Activated naive CD8-positive, alpha-beta T cell (primary cell): ENCODE data around the gene AGPAT3.

Source experiments
- H3K27ac Mint-ChIP-seq: one replicate; pipeline ENCODE4 v1.8.0; 2021; ENCODE audit warnings: mixed read lengths
- H3K27me3 Mint-ChIP-seq: one replicate; pipeline ENCODE4 v1.8.0; 2021; ENCODE audit warnings: mixed read lengths
- H3K36me3 Mint-ChIP-seq: one replicate; pipeline ENCODE4 v1.8.0; 2021; ENCODE audit warnings: mixed read lengths
- H3K4me1 Mint-ChIP-seq: one replicate; pipeline ENCODE4 v1.8.0; 2021; ENCODE audit warnings: low read depth, mixed read lengths
- H3K4me3 Mint-ChIP-seq: one replicate; pipeline ENCODE4 v1.8.0; 2021; ENCODE audit warnings: mild to moderate bottlenecking, mixed read lengths
- H3K9me3 Mint-ChIP-seq: one replicate; pipeline ENCODE4 v1.8.0; 2021; ENCODE audit warnings: low read depth, mixed read lengths

Gene AGPAT3

GRCh38 chr21:43942621-43943020 is 77.6 kb downstream of the AGPAT3 start:
- H3K4me1 Mint-ChIP-seq, result peaks cover 14% of the 10 kb centered on the region
- no peaks in the 10 kb centered on the region for H3K9me3 Mint-ChIP-seq
- no peaks in the 10 kb centered on the region for H3K27me3 Mint-ChIP-seq
- H3K36me3 Mint-ChIP-seq, result no peaks in the 10 kb centered on the region
- no peak overlapping the region for H3K27ac Mint-ChIP-seq
- H3K4me3 Mint-ChIP-seq, result no peak overlapping the region

DNA sequence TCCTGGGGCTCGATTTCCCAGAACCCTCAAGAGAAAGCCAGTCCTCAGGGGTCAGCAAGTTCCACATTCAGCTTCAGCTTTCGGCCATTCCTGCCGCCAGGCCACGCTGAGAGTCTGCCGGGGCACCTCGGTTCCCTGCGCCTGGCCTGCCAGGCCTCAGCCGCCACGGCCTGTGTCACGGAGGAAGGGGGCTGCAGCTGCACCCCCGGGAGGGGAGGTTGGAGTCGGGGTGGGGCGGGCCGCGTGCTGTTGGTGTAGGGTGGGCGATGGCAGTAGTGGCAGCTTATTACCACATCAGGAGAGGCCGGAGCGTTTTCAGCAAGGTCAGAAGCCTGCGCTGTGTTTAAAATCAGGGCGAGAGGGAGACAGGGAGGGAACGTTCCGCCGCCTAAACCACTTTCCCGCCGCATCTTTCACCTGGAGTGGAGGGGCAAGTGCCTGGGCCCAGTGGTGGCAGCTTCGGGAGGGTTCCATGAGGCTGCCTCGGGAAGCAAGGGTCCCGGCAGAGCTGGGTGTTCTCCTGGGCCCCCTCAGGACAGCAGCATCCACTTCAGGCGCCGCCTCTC is 78.6 kb downstream of the AGPAT3 start:
- Mint-ChIP-seq H3K4me3 (no peak overlapping the region), H3K9me3 (no peaks in the 10 kb centered on the region), H3K27ac (no peak overlapping the region), H3K4me1 (peaks cover 7% of the 10 kb centered on the region), H3K36me3 (peaks cover 5% of the 10 kb centered on the region), H3K27me3 (no peaks in the 10 kb centered on the region)

- Mint-ChIP-seq H3K9me3 (no peaks in the 10 kb centered on the region), H3K4me3 (no peak overlapping the region), H3K27me3 (no peaks in the 10 kb centered on the region), H3K27ac (no peak overlapping the region), H3K36me3 (peaks cover 5% of the 10 kb centered on the region), H3K4me1 (peaks cover 2% of the 10 kb centered on the region)
Observed at GRCh38 chr21:43944078-43944633, 79.1 kb downstream of the AGPAT3 start.

DNA sequence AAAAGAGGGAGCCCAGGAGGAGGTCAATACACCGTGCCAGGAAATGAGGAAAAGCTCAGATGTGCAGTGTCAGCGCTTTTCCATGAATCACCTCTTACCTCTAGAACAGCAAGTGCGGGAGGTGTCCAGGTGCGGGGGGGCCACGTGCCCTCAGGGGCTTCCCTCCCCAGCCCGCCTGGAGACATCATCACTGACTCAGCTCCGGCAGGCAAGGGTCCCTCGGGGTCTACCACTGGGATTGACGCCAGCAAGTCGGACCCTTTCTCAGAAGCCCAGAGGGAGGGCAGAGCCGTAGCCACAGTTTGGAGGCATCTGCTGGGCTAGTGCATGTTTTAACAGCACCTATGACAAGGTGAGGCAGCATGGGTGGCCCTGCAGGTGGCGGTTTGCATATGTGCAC is 79.7 kb downstream of the AGPAT3 start:
- Mint-ChIP-seq H3K4me1 (peaks cover 6% of the 10 kb centered on the region), H3K4me3 (no peak overlapping the region), H3K9me3 (no peaks in the 10 kb centered on the region), H3K27me3 (no peaks in the 10 kb centered on the region), H3K36me3 (peaks cover 9% of the 10 kb centered on the region), H3K27ac (no peak overlapping the region)

- peaks cover 10% of the 10 kb centered on the region for H3K4me1 Mint-ChIP-seq
- H3K36me3 Mint-ChIP-seq, result peaks cover 12% of the 10 kb centered on the region
- no peaks in the 10 kb centered on the region for H3K9me3 Mint-ChIP-seq
- H3K27ac Mint-ChIP-seq, result no peak overlapping the region
- H3K27me3 Mint-ChIP-seq, result no peaks in the 10 kb centered on the region
- H3K4me3 Mint-ChIP-seq, result no peak overlapping the region
Observed at GRCh38 chr21:43948740-43949498, 83.9 kb downstream of the AGPAT3 start.

DNA sequence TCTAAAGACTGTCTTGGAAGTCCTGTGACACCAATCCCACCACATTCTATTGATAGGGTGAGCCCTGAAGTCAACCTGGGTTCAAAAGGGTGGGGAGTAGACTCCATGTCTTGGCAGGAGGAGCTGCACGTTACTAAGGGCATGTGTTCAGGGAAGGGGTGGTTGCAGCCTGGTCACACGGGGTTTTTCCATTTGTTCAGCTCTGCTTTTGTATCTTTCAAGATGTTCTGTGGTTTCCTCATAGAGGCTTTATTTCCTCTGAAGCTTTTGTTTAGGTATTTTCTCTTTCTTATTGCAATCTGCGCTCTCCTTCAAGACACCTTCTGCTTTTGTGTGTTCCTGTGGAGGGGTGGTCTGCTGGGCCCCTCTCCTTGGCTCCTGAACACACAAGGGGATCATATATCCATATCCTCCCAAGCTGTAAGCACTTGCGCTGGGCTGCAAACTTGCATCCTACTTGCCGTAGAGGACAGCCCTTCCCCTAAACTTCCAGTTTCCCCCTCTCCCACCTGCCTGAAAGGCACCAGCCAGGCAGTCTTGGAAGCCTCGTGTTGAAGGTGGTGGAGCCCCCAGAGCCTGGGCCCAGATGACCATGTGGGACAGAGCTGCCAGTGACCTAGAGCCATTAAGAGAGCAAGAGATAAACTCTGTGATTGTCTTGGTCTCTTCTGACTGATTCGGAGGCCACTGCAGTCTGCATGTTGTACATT is 84.6 kb downstream of the AGPAT3 start:
- no peaks in the 10 kb centered on the region for H3K27me3 Mint-ChIP-seq
- peaks cover 10% of the 10 kb centered on the region for H3K4me1 Mint-ChIP-seq
- H3K27ac Mint-ChIP-seq, result no peak overlapping the region
- peaks cover 12% of the 10 kb centered on the region for H3K36me3 Mint-ChIP-seq
- H3K4me3 Mint-ChIP-seq, result peak overlapping the region; percentile 23
- H3K9me3 Mint-ChIP-seq, result no peaks in the 10 kb centered on the region

DNA sequence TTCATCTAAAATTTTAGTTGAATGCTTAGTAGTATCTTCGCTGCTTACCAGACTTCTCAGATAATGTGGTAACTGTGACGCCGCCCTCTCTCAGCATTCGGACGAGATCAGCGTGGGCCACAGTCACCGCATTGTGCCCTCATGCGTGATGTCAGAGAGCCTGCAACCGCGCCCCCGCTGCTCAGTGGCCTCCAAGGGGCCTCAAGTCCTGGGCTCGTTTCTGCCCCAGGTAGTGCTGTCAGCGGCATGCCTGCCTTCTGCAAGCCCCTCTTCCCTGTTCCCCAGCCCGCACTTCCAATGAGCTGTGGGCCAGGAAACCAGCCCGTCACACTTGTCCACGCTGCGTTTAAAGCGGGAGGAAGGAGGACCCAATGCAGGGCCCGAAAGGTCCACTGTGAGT is 85.5 kb downstream of the AGPAT3 start:
- no peaks in the 10 kb centered on the region for H3K27me3 Mint-ChIP-seq

DNA sequence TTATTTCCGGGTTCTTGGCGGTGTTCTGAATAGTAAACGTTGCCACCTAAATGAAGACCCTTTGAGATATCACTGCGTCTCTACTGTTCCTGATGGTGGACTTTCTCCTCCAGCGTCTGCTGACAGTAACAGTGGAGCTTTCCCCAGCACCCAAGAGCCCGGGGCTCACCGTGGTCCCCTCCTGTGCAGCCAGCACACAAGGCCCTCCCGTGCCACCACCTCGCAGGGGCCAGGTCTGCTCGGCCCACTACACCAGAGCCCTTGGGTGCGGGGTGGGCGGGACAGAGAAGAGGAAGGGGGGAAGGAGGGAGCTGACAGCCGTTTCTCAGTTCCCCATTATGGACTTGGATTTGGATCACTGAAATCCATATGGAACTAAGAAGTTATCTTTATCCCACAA is 85.9 kb downstream of the AGPAT3 start:
- Mint-ChIP-seq H3K4me3 (no peak overlapping the region), H3K27me3 (no peaks in the 10 kb centered on the region), H3K4me1 (peaks cover 10% of the 10 kb centered on the region), H3K9me3 (no peaks in the 10 kb centered on the region), H3K27ac (no peak overlapping the region), H3K36me3 (peaks cover 12% of the 10 kb centered on the region)

More for the DNA sequence above, 85.5 kb downstream of the AGPAT3 start:
- Mint-ChIP-seq H3K27ac (no peak overlapping the region), H3K4me3 (no peak overlapping the region), H3K36me3 (peaks cover 12% of the 10 kb centered on the region), H3K9me3 (no peaks in the 10 kb centered on the region), H3K4me1 (peaks cover 10% of the 10 kb centered on the region)

DNA sequence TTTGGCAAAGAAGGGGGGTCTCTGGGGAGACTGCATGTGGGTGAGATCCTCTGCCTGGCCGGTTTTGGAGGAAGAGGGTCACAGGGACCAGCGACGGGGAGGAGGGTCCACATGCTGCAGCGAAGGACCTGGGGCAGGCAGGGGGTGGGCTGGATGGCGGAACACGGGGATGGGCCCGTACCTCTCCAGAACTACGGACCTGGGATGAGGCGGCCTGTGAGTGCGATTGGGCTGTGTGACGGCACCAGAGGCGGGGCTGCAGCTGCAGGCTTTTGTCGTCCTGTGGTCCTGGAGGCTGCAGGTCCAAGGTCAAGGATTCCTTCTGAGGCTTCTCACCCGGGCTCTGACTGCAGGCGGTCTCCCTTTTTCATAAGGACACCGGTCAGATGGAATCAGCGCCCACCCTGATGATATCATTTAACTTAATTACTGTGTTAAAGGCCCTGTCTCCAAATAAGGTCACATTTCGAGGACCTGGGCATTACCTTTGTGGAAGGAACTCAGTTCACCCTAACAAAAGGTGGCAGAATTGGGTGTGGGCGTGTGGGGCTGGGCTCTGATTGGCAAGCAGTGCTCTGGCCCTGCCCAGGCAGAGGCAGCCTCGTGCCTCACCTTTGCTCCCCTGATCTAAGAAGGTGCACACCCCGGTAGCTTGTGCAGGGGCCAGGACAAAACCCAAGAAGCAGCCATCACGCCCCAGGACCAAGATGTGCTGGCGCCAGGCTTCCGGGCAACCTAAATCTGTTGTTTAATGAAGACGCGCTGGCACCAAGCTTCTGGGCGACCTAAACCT is 87.1 kb downstream of the AGPAT3 start:
- Mint-ChIP-seq H3K9me3 (no peaks in the 10 kb centered on the region), H3K4me1 (peaks cover 19% of the 10 kb centered on the region), H3K27me3 (no peaks in the 10 kb centered on the region), H3K4me3 (no peak overlapping the region), H3K36me3 (peaks cover 12% of the 10 kb centered on the region), H3K27ac (no peak overlapping the region)

- Mint-ChIP-seq H3K4me1 (peaks cover 19% of the 10 kb centered on the region), H3K4me3 (no peak overlapping the region), H3K27ac (no peak overlapping the region), H3K27me3 (no peaks in the 10 kb centered on the region), H3K36me3 (peaks cover 12% of the 10 kb centered on the region), H3K9me3 (no peaks in the 10 kb centered on the region)
Observed at GRCh38 chr21:43953021-43953420, 88.0 kb downstream of the AGPAT3 start.

- H3K27me3 Mint-ChIP-seq, result no peaks in the 10 kb centered on the region
Observed at GRCh38 chr21:43954042-43954441, 89.0 kb downstream of the AGPAT3 start.

DNA sequence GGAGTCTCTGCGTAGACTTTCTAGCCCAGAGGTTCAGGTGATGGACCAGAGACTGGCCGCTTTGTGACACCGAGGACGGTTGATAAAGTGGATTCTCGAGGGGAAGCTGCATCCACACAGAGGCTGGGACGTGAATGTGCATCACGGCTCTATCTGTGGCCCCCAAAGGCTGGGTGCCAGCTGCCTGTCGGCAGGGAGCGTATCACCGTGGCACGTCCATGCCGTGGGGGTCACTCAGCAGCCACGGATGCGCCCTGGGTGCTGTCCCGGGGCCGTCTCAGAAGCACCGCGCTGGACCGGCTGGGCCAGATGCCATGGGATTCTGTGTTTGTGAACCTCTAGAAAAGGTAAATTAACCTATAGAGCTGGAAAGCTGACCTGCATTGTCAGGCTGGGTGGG is 89.9 kb downstream of the AGPAT3 start:
- H3K27ac Mint-ChIP-seq, result no peak overlapping the region
- peaks cover 1% of the 10 kb centered on the region for H3K36me3 Mint-ChIP-seq
- no peak overlapping the region for H3K4me3 Mint-ChIP-seq
- no peaks in the 10 kb centered on the region for H3K9me3 Mint-ChIP-seq
- H3K27me3 Mint-ChIP-seq, result no peaks in the 10 kb centered on the region
- peaks cover 12% of the 10 kb centered on the region for H3K4me1 Mint-ChIP-seq

More at GRCh38 chr21:43954042-43954441, 89.0 kb downstream of the AGPAT3 start:
- peaks cover 19% of the 10 kb centered on the region for H3K4me1 Mint-ChIP-seq
- H3K36me3 Mint-ChIP-seq, result peaks cover 7% of the 10 kb centered on the region
- H3K4me3 Mint-ChIP-seq, result no peak overlapping the region
- no peaks in the 10 kb centered on the region for H3K9me3 Mint-ChIP-seq
- H3K27ac Mint-ChIP-seq, result no peak overlapping the region

DNA sequence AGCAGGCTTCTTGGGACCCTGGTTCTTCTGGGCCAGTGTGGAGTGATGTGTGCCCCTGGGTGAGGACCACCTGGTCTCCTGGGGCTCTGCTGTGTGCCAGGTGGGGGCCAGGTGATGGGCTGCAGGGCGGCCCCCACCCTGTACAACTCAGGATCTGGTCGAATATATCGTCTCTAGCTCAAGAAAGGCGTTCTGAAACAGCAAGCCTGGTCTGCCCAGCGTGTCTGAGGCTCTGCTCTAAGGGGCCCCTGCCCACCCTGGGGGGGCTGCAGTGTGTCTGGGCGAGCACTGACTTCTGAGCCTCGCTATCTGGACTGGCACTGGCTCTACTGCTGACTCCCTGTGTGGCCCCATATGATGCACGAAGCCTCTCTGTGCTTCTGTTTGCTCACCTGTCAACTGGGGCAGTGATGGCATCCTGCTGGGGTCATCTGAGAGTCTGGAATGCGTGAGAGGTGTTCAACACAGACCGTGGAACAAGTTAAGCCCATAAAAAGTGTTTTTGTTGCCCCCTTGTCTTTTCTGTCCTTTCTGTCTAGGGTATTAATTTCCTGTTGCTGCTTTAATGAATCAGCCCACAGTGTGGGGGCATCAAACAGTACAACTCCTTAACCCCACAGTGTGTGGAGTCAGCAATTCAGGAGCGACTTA is 91.1 kb downstream of the AGPAT3 start:
- peaks cover 16% of the 10 kb centered on the region for H3K4me1 Mint-ChIP-seq
- no peak overlapping the region for H3K27ac Mint-ChIP-seq
- no peaks in the 10 kb centered on the region for H3K27me3 Mint-ChIP-seq
- H3K4me3 Mint-ChIP-seq, result no peak overlapping the region
- H3K9me3 Mint-ChIP-seq, result no peaks in the 10 kb centered on the region
- H3K36me3 Mint-ChIP-seq, result peaks cover 6% of the 10 kb centered on the region

DNA sequence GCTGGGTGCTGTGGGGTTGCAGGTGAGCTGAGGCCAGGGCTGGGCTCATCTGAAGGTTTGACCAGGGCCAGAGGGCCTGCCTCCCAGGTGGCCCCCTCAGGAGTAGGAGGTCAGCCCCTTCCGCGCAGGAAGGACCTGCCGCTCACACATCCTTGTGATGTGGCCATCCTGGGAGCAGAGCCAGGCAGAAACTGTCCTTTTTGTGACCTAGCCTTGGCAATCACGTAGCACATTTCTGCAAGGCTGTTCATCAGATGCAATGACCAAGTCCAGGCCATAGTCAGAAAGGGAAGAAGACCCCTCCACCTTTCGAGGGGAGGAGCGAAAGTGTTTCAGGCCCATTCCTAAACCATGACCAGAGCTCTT is 91.6 kb downstream of the AGPAT3 start:
- Mint-ChIP-seq H3K4me3 (no peak overlapping the region), H3K27ac (no peak overlapping the region), H3K36me3 (peaks cover 10% of the 10 kb centered on the region), H3K27me3 (no peaks in the 10 kb centered on the region), H3K9me3 (no peaks in the 10 kb centered on the region), H3K4me1 (peaks cover 18% of the 10 kb centered on the region)
